HepG2 (cell line): ENCODE data around the gene FNDC4. TPM values are rescaled to one million over a fixed set of nuclear protein-coding genes. Genes with fewer than 3 reads are reported as not detected.

ENCODE experiments used
- CEBPB ChIP-seq: IDR thresholded peaks from 2 replicates; pipeline ENCODE4 v1.6.1; 2011; ENCODE audit warnings: low read depth, low read length, improper control_type of control experiment, borderline replicate concordance
- CERS6 ChIP-seq: sonication (generic); formaldehyde crosslinking; IDR thresholded peaks from 2 replicates; pipeline ENCODE4 v1.5.0; 2020; ENCODE audit warnings: missing genetic modification reagents
- CHD2 ChIP-seq: IDR thresholded peaks from 2 replicates; pipeline ENCODE4 v1.6.1; 2011; ENCODE audit warnings: low read depth, low read length, improper control_type of control experiment
- CREB1 ChIP-seq, 2 experiments: fragments of 450-650 bp in 1 of 2; IDR thresholded peaks; 2 replicates each; pipeline ENCODE4 v1.6.1; 2016 to 2017; ENCODE audit warnings: control low read depth in 1 of 2, mild to moderate bottlenecking in 1 of 2, missing compliant biosample characterization in 1 of 2, missing genetic modification characterization in 1 of 2
- FOSL2 ChIP-seq: sonication (generic); formaldehyde crosslinking; IDR thresholded peaks from 2 replicates; pipeline ENCODE4 v1.4.0; 2020; ENCODE audit warnings: missing genetic modification reagents
- GATAD1 ChIP-seq: IDR thresholded peaks from 2 replicates; pipeline ENCODE4 v1.6.1; 2016; ENCODE audit warnings: missing genetic modification reagents, missing compliant biosample characterization
- HNRNPL ChIP-seq: fragments of 200-400 bp; formaldehyde crosslinking; IDR thresholded peaks from 2 replicates; pipeline ENCODE4 v1.6.1; 2017; ENCODE audit warnings: mild to moderate bottlenecking, low read depth, low read length
- HOXA9 ChIP-seq: sonication (generic); formaldehyde crosslinking; IDR thresholded peaks from 2 replicates; pipeline ENCODE4 v1.8.1; 2022; ENCODE audit warnings: missing genetic modification reagents, mild to moderate bottlenecking, moderate library complexity, borderline replicate concordance
- JDP2 ChIP-seq: sonication (generic); formaldehyde crosslinking; IDR thresholded peaks from 2 replicates; pipeline ENCODE4 v1.8.1; 2022; ENCODE audit warnings: missing genetic modification reagents, borderline replicate concordance
- KDM5B ChIP-seq: sonication (generic); formaldehyde crosslinking; IDR thresholded peaks from 2 replicates; pipeline ENCODE4 v1.4.0; 2020; ENCODE audit warnings: missing genetic modification reagents, mild to moderate bottlenecking, borderline replicate concordance
- MAFG ChIP-seq: sonication (generic); formaldehyde crosslinking; IDR thresholded peaks from 2 replicates; pipeline ENCODE4 v1.5.1; 2020; ENCODE audit warnings: mild to moderate bottlenecking, missing genetic modification reagents
- MXD4 ChIP-seq: IDR thresholded peaks from 2 replicates; pipeline ENCODE4 v1.6.1; 2016; ENCODE audit warnings: mild to moderate bottlenecking, missing biosample characterization, missing genetic modification reagents
- MXI1 ChIP-seq: IDR thresholded peaks from 3 replicates; pipeline ENCODE4 v1.6.1; 2012; ENCODE audit warnings: low read depth, low read length, inconsistent platforms, borderline replicate concordance
- SMAD1 ChIP-seq: sonication (generic); formaldehyde crosslinking; IDR thresholded peaks from 2 replicates; pipeline ENCODE4 v1.4.0; 2020; ENCODE audit warnings: missing genetic modification reagents, low read depth, mild to moderate bottlenecking, borderline replicate concordance
- SP2 ChIP-seq: sonication (generic); formaldehyde crosslinking; IDR thresholded peaks from 2 replicates; pipeline ENCODE4 v1.5.1; 2020; ENCODE audit warnings: mild to moderate bottlenecking, missing genetic modification reagents
- SRF ChIP-seq: IDR thresholded peaks from 2 replicates; pipeline ENCODE4 v1.6.1; 2011; ENCODE audit warnings: mild to moderate bottlenecking, low read depth, low read length, moderate library complexity
- SUZ12 ChIP-seq: fragments of 150-350 bp; IDR thresholded peaks from 2 replicates; pipeline ENCODE4 v1.6.1; 2014; ENCODE audit warnings: low read depth, low read length
- TFAP4 ChIP-seq: sonication (generic); IDR thresholded peaks from 2 replicates; pipeline ENCODE4 v1.6.1; 2016; ENCODE audit warnings: low read depth, borderline replicate concordance
- TFE3 ChIP-seq: IDR thresholded peaks from 2 replicates; pipeline ENCODE4 v1.6.1; 2016
- YEATS4 ChIP-seq: sonication (generic); formaldehyde crosslinking; IDR thresholded peaks from 2 replicates; pipeline ENCODE4 v1.4.0; 2020; ENCODE audit warnings: missing genetic modification reagents, borderline replicate concordance
- ZNF232 ChIP-seq: sonication (generic); formaldehyde crosslinking; IDR thresholded peaks from 2 replicates; pipeline ENCODE4 v1.4.0; 2020; ENCODE audit warnings: missing genetic modification reagents, borderline replicate concordance
- ZNF253 ChIP-seq: sonication (generic); formaldehyde crosslinking; IDR thresholded peaks from 2 replicates; pipeline ENCODE4 v1.8.0; 2022; ENCODE audit warnings: mild to moderate bottlenecking, missing genetic modification reagents, borderline replicate concordance
- ZNF263 ChIP-seq: sonication (generic); formaldehyde crosslinking; IDR thresholded peaks from 2 replicates; pipeline ENCODE4 v1.4.0; 2020; ENCODE audit warnings: missing genetic modification reagents
- ZNF652 ChIP-seq: IDR thresholded peaks from 2 replicates; pipeline ENCODE4 v1.6.1; 2016; ENCODE audit warnings: low read depth, borderline replicate concordance
- ZNF670 ChIP-seq: sonication (generic); formaldehyde crosslinking; IDR thresholded peaks from 2 replicates; pipeline ENCODE4 v1.8.0; 2022; ENCODE audit warnings: mild to moderate bottlenecking, missing genetic modification reagents, borderline replicate concordance
- ZNF747 ChIP-seq: sonication (generic); formaldehyde crosslinking; IDR thresholded peaks from 2 replicates; pipeline ENCODE4 v1.8.1; 2023; ENCODE audit warnings: missing genetic modification reagents, mild to moderate bottlenecking, borderline replicate concordance
- polyA plus RNA-seq, 8 experiments: library from polyadenylated mRNA; depleted of rRNA in 3 of 8; stranded (reverse) in 7 of 8; unstranded in 1 of 8; fragments of >200 nt; fragmentation: Illumina TruSeq in 4 of 8; extraction: Trizol in 4 of 8; gene quantifications; 2 replicates each; pipeline versions ENCODE4 v1.2.1 to v1.2.3, GENCODE V29; 2011 to 2016; ENCODE audit warnings: low read depth in 4 of 8, missing spikeins in 1 of 8, mixed read lengths in 1 of 8; ENCODE audit not compliant: insufficient read depth in 1 of 8
- total RNA-seq, 5 experiments: library from RNA; depleted of rRNA; stranded (reverse); fragments of >200 nt; fragmentation: Illumina TruSeq; extraction: Trizol; gene quantifications; 2 replicates each; pipeline ENCODE4 v1.2.3, GENCODE V29; 2016; ENCODE audit warnings: low read depth in 1 of 5

Gene FNDC4
- total and polyA plus RNA-seq, 2 of the 13 experiments (the other 11 are each of a cell fraction or from before 2014, with no cell fraction given), result 9.0 to 17.4 TPM

GRCh38 chr2:27496357-27497287 is 1.6 kb upstream of the FNDC4 start, which contains the start of gene GCKR (continued):
- TF ChIP-seq ZNF652 (CRISPR knock-in tag) (no peak; the same call in 1 of the 2 replicates), CERS6 (CRISPR knock-in tag) (no peak), ZNF747 (CRISPR knock-in tag) (peak; percentile 79; the same call in 1 of the 2 replicates), CREB1 (IDR thresholded peaks at IDR 0.05) (no peak), CREB1 (CRISPR knock-in tag; IDR thresholded peaks at IDR 0.05) (peak; percentile 62; the same call in 1 of the 2 replicates), SP2 (CRISPR knock-in tag) (peak; percentile 43), SRF (no peak), YEATS4 (CRISPR knock-in tag) (peak; percentile 89), MXI1 (peak; percentile 58; the same call in 1 of the 3 replicates), ZNF253 (CRISPR knock-in tag) (peak; percentile 84; the same call in 1 of the 2 replicates), GATAD1 (CRISPR knock-in tag) (peak; percentile 60; the same call in 1 of the 2 replicates), ZNF232 (peak; percentile 91; the same call in 1 of the 2 replicates), SMAD1 (CRISPR knock-in tag) (peak; percentile 81; the same call in 1 of the 2 replicates), CHD2 (no peak), KDM5B (peak; percentile 82; the same call in 1 of the 2 replicates), ZNF670 (0 out of 2 replicates have a peak, but pooled peaks have one; percentile 65), HOXA9 (CRISPR knock-in tag) (peak; percentile 73; the same call in 1 of the 2 replicates), MXD4 (CRISPR knock-in tag) (peak; percentile 22; the same call in 1 of the 2 replicates), SUZ12 (no peak), MAFG (CRISPR knock-in tag) (no peak), JDP2 (CRISPR knock-in tag) (no peak; the same call in 1 of the 2 replicates), HNRNPL (peak; percentile 85), TFE3 (CRISPR knock-in tag) (peak; percentile 95), ZNF263 (no peak; the same call in none of the 2 replicates), CEBPB (no peak), TFAP4 (peak; percentile 2; the same call in 1 of the 2 replicates), FOSL2 (peak; percentile 61)
